Naive B cell (primary cell): ENCODE measurements around the gene SH3BP5. TPM values are rescaled to one million over a fixed set of nuclear protein-coding genes. Genes with fewer than 3 reads are reported as not detected.
"Not testable (repeated sequence)": the region's sequence is repeated elsewhere in the genome, so short reads cannot be mapped to it uniquely, and the experiment has no call there.

Source experiments
- ATAC-seq, 2 donors: fragments of 150-1000 bp; cut with Tn5 transposase; 2 replicates each; pipeline ENCODE4 v1.10.0; 2021; ENCODE audit warnings: low read depth in 2 of 2, mild to moderate bottlenecking in 2 of 2, moderate library complexity in 2 of 2
- DNase-seq: peaks from one replicate; pipeline ENCODE4 v3.0.0; 2022
- H3K27ac Mint-ChIP-seq, 6 donors: one replicate each; pipeline ENCODE4 v1.8.0; 2020 to 2022; ENCODE audit warnings: mild to moderate bottlenecking in 6 of 6, mixed read lengths in 6 of 6, moderate library complexity in 5 of 6, inconsistent platforms in 2 of 6
- H3K27me3 Mint-ChIP-seq, 3 donors: one replicate each; pipeline ENCODE4 v1.8.0; 2021 to 2022; ENCODE audit warnings: mixed read lengths in 3 of 3, mild to moderate bottlenecking in 1 of 3
- H3K36me3 Mint-ChIP-seq, 2 donors: one replicate each; pipeline ENCODE4 v1.8.0; 2020 to 2022; ENCODE audit warnings: mixed read lengths in 2 of 2, inconsistent platforms in 1 of 2, mild to moderate bottlenecking in 1 of 2
- H3K4me1 Mint-ChIP-seq, 3 donors: one replicate each; pipeline ENCODE4 v1.8.0; 2020 to 2022; ENCODE audit warnings: mixed read lengths in 3 of 3, inconsistent platforms in 1 of 3, mild to moderate bottlenecking in 1 of 3, moderate library complexity in 1 of 3
- H3K4me3 Mint-ChIP-seq, 8 donors: one replicate each; pipeline ENCODE4 v1.8.0; 2020 to 2022; ENCODE audit warnings: mild to moderate bottlenecking in 8 of 8, mixed read lengths in 8 of 8, moderate library complexity in 8 of 8, inconsistent platforms in 2 of 8
- H3K9me3 Mint-ChIP-seq, 7 donors: one replicate each; pipeline ENCODE4 v1.8.0; 2020 to 2022; ENCODE audit warnings: mixed read lengths in 7 of 7, mild to moderate bottlenecking in 5 of 7, inconsistent platforms in 2 of 7, moderate library complexity in 1 of 7
- polyA plus RNA-seq, 6 donors: library from polyadenylated mRNA; unstranded; fragments of 300-500 nt; fragmentation: Illumina TruSeq; gene quantifications; one replicate each; pipeline ENCODE4 v1.2.3, GENCODE V29; 2021; ENCODE audit warnings: low read depth in 6 of 6

The SH3BP5 gene
- polyA plus RNA-seq, 6 donors from 2014 or later = 71.3 to 177 (median 131) TPM

DNA sequence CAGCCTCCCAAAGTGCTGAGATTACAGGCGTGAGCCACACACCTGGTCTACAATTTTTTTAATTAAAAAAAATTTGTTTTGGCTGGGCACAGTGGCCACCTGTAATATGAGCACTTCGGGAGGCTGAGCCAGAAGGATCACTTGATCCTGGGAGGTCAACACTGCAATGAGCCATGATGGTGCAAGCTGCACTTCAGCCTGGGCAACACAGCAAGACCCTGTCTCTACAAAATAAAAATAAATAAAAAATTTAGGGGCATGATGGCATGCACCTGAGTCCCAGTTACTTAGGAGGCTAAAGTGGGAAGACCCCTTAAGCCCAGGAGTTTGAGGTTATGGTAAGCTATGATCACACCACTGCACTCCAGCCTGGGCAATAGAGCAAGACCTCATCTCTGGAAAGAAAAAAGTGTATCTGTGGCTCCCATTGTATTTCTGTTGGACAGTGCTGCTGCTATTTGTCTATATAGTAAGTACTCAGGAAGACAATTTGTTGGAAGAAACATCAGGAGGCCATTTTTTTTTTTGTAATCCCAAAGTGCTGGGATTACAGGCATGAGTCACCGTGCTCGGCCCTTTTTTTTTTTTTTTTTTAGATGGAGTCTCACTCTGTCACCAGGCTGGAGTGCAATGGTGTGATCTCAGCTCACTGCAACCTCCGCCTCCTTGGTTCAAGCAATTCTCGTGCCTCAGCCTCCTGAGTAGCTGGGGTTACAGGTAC, 27.5 kb upstream of the SH3BP5 start:
- no peaks in the 10 kb centered on the region for H3K27me3 Mint-ChIP-seq
- peaks cover 50 to 91% (median 69%) of the 10 kb centered on the region in 3 donors for H3K4me1 Mint-ChIP-seq
- H3K9me3 Mint-ChIP-seq = no peaks in the 10 kb centered on the region
- peak overlapping the region in 3 of 8 donors; percentile 42 to 86 (median 71) for H3K4me3 Mint-ChIP-seq
- peak overlapping the region in 3 of 6 donors; percentile 91 to 98 (median 95) for H3K27ac Mint-ChIP-seq
- ATAC-seq = no peak
- H3K36me3 Mint-ChIP-seq = no peaks in the 10 kb centered on the region
- no peak for DNase-seq

GRCh38 chr3:15356651-15357061, 24.3 kb upstream of the SH3BP5 start:
- H3K4me3 Mint-ChIP-seq = peak overlapping the region; percentile 3 to 85 (median 78)

DNA sequence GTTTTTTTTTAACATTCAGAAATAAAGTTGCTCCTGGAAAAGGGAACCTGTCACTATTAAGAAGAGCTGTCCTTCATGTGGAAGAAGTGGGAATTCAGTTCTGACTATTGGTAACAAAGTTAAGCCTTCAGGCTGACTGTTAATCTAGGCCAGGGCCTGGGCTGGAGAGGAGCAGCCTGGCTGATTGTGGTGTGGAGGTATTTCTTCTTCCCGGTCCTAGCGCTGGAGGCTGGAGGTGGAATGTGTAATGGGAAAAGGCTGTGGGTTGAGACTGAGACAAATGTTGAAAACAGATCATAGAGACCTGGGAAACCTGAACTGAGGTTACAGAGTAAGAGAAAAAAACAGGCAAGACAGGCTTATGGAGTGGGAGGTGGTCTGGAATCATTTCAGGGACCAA, 23.8 kb upstream of the SH3BP5 start:
- H3K27me3 Mint-ChIP-seq = no peaks in the 10 kb centered on the region
- H3K36me3 Mint-ChIP-seq = peaks cover 0 to 4% of the 10 kb centered on the region in 2 donors
- H3K27ac Mint-ChIP-seq = peak overlapping the region; percentile 78 to 99 (median 95)
- peaks cover 0 to 8% (median 2%) of the 10 kb centered on the region in 7 donors for H3K9me3 Mint-ChIP-seq
- ATAC-seq (no peak), DNase-seq (no peak)
- H3K4me1 Mint-ChIP-seq = peaks cover 32 to 72% (median 41%) of the 10 kb centered on the region in 3 donors
- H3K4me3 Mint-ChIP-seq = peak overlapping the region; percentile 3 to 81 (median 70)

More at GRCh38 chr3:15356651-15357061, 24.3 kb upstream of the SH3BP5 start:
- ATAC-seq (peak; percentile 47 to 50), DNase-seq (peak; percentile 46)
- H3K27ac Mint-ChIP-seq = peak overlapping the region; percentile 78 to 99 (median 95)
- peaks cover 37 to 76% (median 45%) of the 10 kb centered on the region in 3 donors for H3K4me1 Mint-ChIP-seq
- H3K27me3 Mint-ChIP-seq, H3K36me3 Mint-ChIP-seq, H3K9me3 Mint-ChIP-seq: not testable (repeated sequence)

- no peak for DNase-seq
- H3K27me3 Mint-ChIP-seq = no peaks in the 10 kb centered on the region
- peak overlapping the region; percentile 24 to 96 (median 78) for H3K27ac Mint-ChIP-seq
- no peak for ATAC-seq
- H3K9me3 Mint-ChIP-seq = peaks cover 0 to 18% (median 10%) of the 10 kb centered on the region in 7 donors
- H3K36me3 Mint-ChIP-seq = peaks cover 0 to 15% of the 10 kb centered on the region in 2 donors
- peaks cover 31 to 69% (median 42%) of the 10 kb centered on the region in 3 donors for H3K4me1 Mint-ChIP-seq
- peak overlapping the region in 4 of 8 donors; percentile 18 to 76 (median 28) for H3K4me3 Mint-ChIP-seq
Observed at GRCh38 chr3:15355086-15355485, 22.7 kb upstream of the SH3BP5 start.

DNA sequence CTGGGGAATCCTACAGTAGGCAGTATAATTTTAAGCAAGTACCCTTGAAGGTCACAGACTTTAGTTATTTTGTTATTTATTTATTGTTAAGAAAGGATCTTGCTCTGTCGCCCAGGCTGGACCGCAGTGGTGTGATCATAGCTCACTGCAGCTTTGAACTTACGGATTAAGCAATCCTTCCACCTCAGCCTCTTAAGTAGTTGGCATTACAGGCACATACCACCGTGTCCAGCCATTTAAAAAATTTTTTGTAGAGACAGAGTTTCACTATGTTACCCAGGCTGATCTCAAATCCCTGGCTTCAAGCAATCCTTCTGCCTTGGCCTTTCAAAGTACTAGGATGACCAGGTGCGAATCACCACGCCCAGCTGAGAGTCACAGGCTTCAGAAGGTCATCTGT, 22.1 kb upstream of the SH3BP5 start:
- H3K4me1 Mint-ChIP-seq = peaks cover 31 to 73% (median 43%) of the 10 kb centered on the region in 3 donors
- peak overlapping the region in 4 of 6 donors; percentile 71 to 96 (median 81) for H3K27ac Mint-ChIP-seq
- H3K27me3 Mint-ChIP-seq = no peaks in the 10 kb centered on the region
- no peak overlapping the region for H3K4me3 Mint-ChIP-seq
- DNase-seq (no peak), ATAC-seq (no peak)
- H3K9me3 Mint-ChIP-seq = peaks cover 0 to 23% (median 11%) of the 10 kb centered on the region in 7 donors
- peaks cover 0 to 17% of the 10 kb centered on the region in 2 donors for H3K36me3 Mint-ChIP-seq

- Mint-ChIP-seq H3K27me3 (no peaks in the 10 kb centered on the region), H3K4me1 (peaks cover 40 to 72% (median 50%) of the 10 kb centered on the region in 3 donors), H3K4me3 (peak overlapping the region in 1 of 8 donors; percentile 68), H3K9me3 (peaks cover 0 to 27% (median 11%) of the 10 kb centered on the region in 7 donors), H3K27ac (peak overlapping the region in 5 of 6 donors; percentile 50 to 90 (median 84)), H3K36me3 (peaks cover 0 to 17% of the 10 kb centered on the region in 2 donors)
- DNase-seq (no peak), ATAC-seq (no peak)
Observed at GRCh38 chr3:15350141-15350540, 17.8 kb upstream of the SH3BP5 start.

GRCh38 chr3:15349438-15349837, 17.1 kb upstream of the SH3BP5 start:
- not testable (repeated sequence) for ATAC-seq, H3K27ac Mint-ChIP-seq, H3K4me3 Mint-ChIP-seq, DNase-seq, H3K27me3 Mint-ChIP-seq
- peaks cover 0 to 27% (median 11%) of the 10 kb centered on the region in 7 donors for H3K9me3 Mint-ChIP-seq
- H3K4me1 Mint-ChIP-seq = peaks cover 42 to 72% (median 50%) of the 10 kb centered on the region in 3 donors
- peaks cover 0 to 17% of the 10 kb centered on the region in 2 donors for H3K36me3 Mint-ChIP-seq

DNA sequence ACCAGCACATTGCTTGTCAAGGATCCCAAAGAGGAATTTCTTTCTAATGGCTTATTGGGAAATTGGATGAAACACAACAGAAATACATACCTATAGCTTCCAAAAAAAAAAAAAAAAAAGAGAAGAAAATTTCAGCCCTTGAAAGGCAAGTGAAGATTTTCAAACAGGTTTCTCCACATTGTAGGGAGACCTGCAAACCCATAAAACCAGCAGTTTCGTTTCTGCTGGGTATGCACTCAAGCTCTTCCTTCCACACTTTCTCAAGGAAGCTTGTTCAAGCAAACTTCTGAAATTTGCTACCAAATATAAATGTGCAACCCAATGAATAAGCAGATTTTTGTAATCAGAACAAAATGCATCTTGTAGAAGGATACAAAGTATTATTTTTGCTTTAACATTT, 15.9 kb upstream of the SH3BP5 start:
- H3K9me3 Mint-ChIP-seq = peaks cover 0 to 27% (median 14%) of the 10 kb centered on the region in 7 donors
- H3K36me3 Mint-ChIP-seq = peaks cover 0 to 17% of the 10 kb centered on the region in 2 donors
- peaks cover 52 to 76% (median 62%) of the 10 kb centered on the region in 3 donors for H3K4me1 Mint-ChIP-seq
- no peak for ATAC-seq
- H3K27ac Mint-ChIP-seq = peak overlapping the region in 4 of 6 donors; percentile 66 to 98 (median 86)
- H3K4me3 Mint-ChIP-seq = peak overlapping the region in 6 of 8 donors; percentile 10 to 83 (median 44)
- no peak for DNase-seq
- H3K27me3 Mint-ChIP-seq = no peaks in the 10 kb centered on the region

GRCh38 chr3:15347737-15348110, 15.3 kb upstream of the SH3BP5 start:
- ATAC-seq (no peak), DNase-seq (no peak)
- Mint-ChIP-seq H3K4me1 (peaks cover 57 to 76% (median 66%) of the 10 kb centered on the region in 3 donors), H3K4me3 (peak overlapping the region in 6 of 8 donors; percentile 44 to 83 (median 70)), H3K36me3 (peaks cover 0 to 17% of the 10 kb centered on the region in 2 donors), H3K27ac (peak overlapping the region; percentile 66 to 99 (median 98)), H3K9me3 (peaks cover 0 to 26% (median 14%) of the 10 kb centered on the region in 7 donors), H3K27me3 (no peaks in the 10 kb centered on the region)

GRCh38 chr3:15347063-15347736, 14.8 kb upstream of the SH3BP5 start:
- peaks cover 0 to 17% of the 10 kb centered on the region in 2 donors for H3K36me3 Mint-ChIP-seq
- H3K4me3 Mint-ChIP-seq = peak overlapping the region in 7 of 8 donors; percentile 34 to 83 (median 53)
- peaks cover 60 to 78% (median 71%) of the 10 kb centered on the region in 3 donors for H3K4me1 Mint-ChIP-seq
- ATAC-seq = no peak
- no peaks in the 10 kb centered on the region for H3K27me3 Mint-ChIP-seq
- H3K27ac Mint-ChIP-seq = peak overlapping the region; percentile 66 to 99 (median 98)
- no peak for DNase-seq
- H3K9me3 Mint-ChIP-seq = peaks cover 0 to 29% (median 14%) of the 10 kb centered on the region in 7 donors

GRCh38 chr3:15346516-15346915, 14.1 kb upstream of the SH3BP5 start:
- Mint-ChIP-seq H3K4me3 (peak overlapping the region in 5 of 8 donors; percentile 42 to 70 (median 59)), H3K27me3 (no peaks in the 10 kb centered on the region), H3K27ac (peak overlapping the region; percentile 66 to 99 (median 98)), H3K36me3 (peaks cover 0 to 16% of the 10 kb centered on the region in 2 donors), H3K9me3 (peaks cover 0 to 27% (median 12%) of the 10 kb centered on the region in 7 donors), H3K4me1 (peaks cover 67 to 84% (median 78%) of the 10 kb centered on the region in 3 donors)
- no peak for DNase-seq
- ATAC-seq = no peak

GRCh38 chr3:15345608-15346137, 13.3 kb upstream of the SH3BP5 start:
- no peaks in the 10 kb centered on the region for H3K27me3 Mint-ChIP-seq
- ATAC-seq = peak; percentile 91 to 92
- H3K9me3 Mint-ChIP-seq = peaks cover 0 to 20% (median 9%) of the 10 kb centered on the region in 7 donors
- peak overlapping the region in 7 of 8 donors; percentile 52 to 88 (median 59) for H3K4me3 Mint-ChIP-seq
- peak overlapping the region; percentile 94 to 99 (median 98) for H3K27ac Mint-ChIP-seq
- peak; percentile 81 for DNase-seq
- peaks cover 73 to 89% (median 83%) of the 10 kb centered on the region in 3 donors for H3K4me1 Mint-ChIP-seq
- H3K36me3 Mint-ChIP-seq = peaks cover 0 to 8% of the 10 kb centered on the region in 2 donors
